ENCODE data around the gene AKAP6. TPM values are rescaled to one million over a fixed set of nuclear protein-coding genes. Genes with fewer than 3 reads are reported as not detected.

AKAP6 gene
- total RNA-seq, 1 experiment from 2014 or later: 2.3 TPM

- Mint-ChIP-seq H3K9me3 (ENCODE audit: unreplicated experiment) (peaks cover 7% of the 10 kb centered on the region), H3K36me3 (ENCODE audit: insufficient read depth, unreplicated experiment) (no peaks in the 10 kb centered on the region), H3K27ac (ENCODE audit: low read depth, unreplicated experiment) (no peak overlapping the region), H3K4me3 (ENCODE audit: unreplicated experiment) (no peak overlapping the region), H3K27me3 (ENCODE audit: insufficient read depth, unreplicated experiment) (no peaks in the 10 kb centered on the region), H3K4me1 (ENCODE audit: insufficient read depth, unreplicated experiment) (no peaks in the 10 kb centered on the region)
- ChIA-PET POLR2A (interaction anchor here (1.2 kb wide), 1 partner anchor 36 kb away, joined by 5 read pairs; no protein-coding TSS in a partner anchor), CTCF (interaction anchor here (1.4 kb wide), 1 partner anchor 70 kb away, joined by 3 read pairs; no protein-coding TSS in a partner anchor)
- DNase-seq (ENCODE audit: unreplicated experiment): no peak
- intact Hi-C loops (cut with micrococcal nuclease): no loop called here
- no TSS peak for BruUV-seq (replicated peaks)
- TF ChIP-seq CTCF (IDR thresholded peaks at IDR 0.05; ENCODE audit: unreplicated experiment): no peak
Observed at GRCh38 chr14:32645551-32645950, 316.5 kb downstream of the AKAP6 start.

- POLR2A ChIA-PET: interaction anchor here (0.6 to 0.9 kb wide), 3 partner anchors 9 to 45 kb away, joined by 3 read pairs; no protein-coding TSS in a partner anchor
- CTCF ChIA-PET: no interaction called here
- intact Hi-C loops (cut with micrococcal nuclease): no loop called here
- DNase-seq (ENCODE audit: unreplicated experiment): peak; percentile 50
- no peaks in the 10 kb centered on the region for H3K36me3 Mint-ChIP-seq (ENCODE audit: insufficient read depth, unreplicated experiment)
- BruUV-seq (replicated peaks): no TSS peak
- no peaks in the 10 kb centered on the region for H3K4me1 Mint-ChIP-seq (ENCODE audit: insufficient read depth, unreplicated experiment)
- no peak overlapping the region for H3K27ac Mint-ChIP-seq (ENCODE audit: low read depth, unreplicated experiment)
- H3K27me3 Mint-ChIP-seq (ENCODE audit: insufficient read depth, unreplicated experiment): no peaks in the 10 kb centered on the region
- no peaks in the 10 kb centered on the region for H3K9me3 Mint-ChIP-seq (ENCODE audit: unreplicated experiment)
- no peak overlapping the region for H3K4me3 Mint-ChIP-seq (ENCODE audit: unreplicated experiment)
- no peak for TF ChIP-seq CTCF (IDR thresholded peaks at IDR 0.05; ENCODE audit: unreplicated experiment)
Observed at GRCh38 chr14:32648434-32648833, 319.3 kb downstream of the AKAP6 start.

GRCh38 chr14:32650030-32650429 lies 320.9 kb downstream of the AKAP6 start:
- Mint-ChIP-seq H3K36me3 (ENCODE audit: insufficient read depth, unreplicated experiment) (no peaks in the 10 kb centered on the region), H3K9me3 (ENCODE audit: unreplicated experiment) (no peaks in the 10 kb centered on the region), H3K4me3 (ENCODE audit: unreplicated experiment) (no peak overlapping the region), H3K27me3 (ENCODE audit: insufficient read depth, unreplicated experiment) (no peaks in the 10 kb centered on the region), H3K27ac (ENCODE audit: low read depth, unreplicated experiment) (no peak overlapping the region), H3K4me1 (ENCODE audit: insufficient read depth, unreplicated experiment) (no peaks in the 10 kb centered on the region)
- ChIA-PET POLR2A (no interaction called here), CTCF (no interaction called here)
- TF ChIP-seq CTCF (IDR thresholded peaks at IDR 0.05; ENCODE audit: unreplicated experiment): no peak
- intact Hi-C loops (cut with micrococcal nuclease): no loop called here
- no peak for DNase-seq (ENCODE audit: unreplicated experiment)
- BruUV-seq (replicated peaks): no TSS peak

GRCh38 chr14:32650665-32651064 lies 321.6 kb downstream of the AKAP6 start:
- Mint-ChIP-seq H3K27ac (ENCODE audit: low read depth, unreplicated experiment) (no peak overlapping the region), H3K4me1 (ENCODE audit: insufficient read depth, unreplicated experiment) (no peaks in the 10 kb centered on the region), H3K4me3 (ENCODE audit: unreplicated experiment) (no peak overlapping the region), H3K9me3 (ENCODE audit: unreplicated experiment) (no peaks in the 10 kb centered on the region), H3K27me3 (ENCODE audit: insufficient read depth, unreplicated experiment) (no peaks in the 10 kb centered on the region), H3K36me3 (ENCODE audit: insufficient read depth, unreplicated experiment) (no peaks in the 10 kb centered on the region)
- no peak for TF ChIP-seq CTCF (IDR thresholded peaks at IDR 0.05; ENCODE audit: unreplicated experiment)
- POLR2A ChIA-PET: no interaction called here
- BruUV-seq (replicated peaks): no TSS peak
- CTCF ChIA-PET: no interaction called here
- no peak for DNase-seq (ENCODE audit: unreplicated experiment)
- intact Hi-C loops (cut with micrococcal nuclease): no loop called here
